GM12872 (cell line): Measurements from ENCODE around the gene SMTNL1.

Experiments used
- TF ChIP-seq, protein P1 (sequence below): IDR thresholded peaks from 3 replicates; pipeline ENCODE4 v1.5.1; 2011; ENCODE audit warnings: low read depth, mild to moderate bottlenecking, low read length, moderate library complexity; ENCODE audit not compliant: insufficient read depth

The SMTNL1 gene

DNA sequence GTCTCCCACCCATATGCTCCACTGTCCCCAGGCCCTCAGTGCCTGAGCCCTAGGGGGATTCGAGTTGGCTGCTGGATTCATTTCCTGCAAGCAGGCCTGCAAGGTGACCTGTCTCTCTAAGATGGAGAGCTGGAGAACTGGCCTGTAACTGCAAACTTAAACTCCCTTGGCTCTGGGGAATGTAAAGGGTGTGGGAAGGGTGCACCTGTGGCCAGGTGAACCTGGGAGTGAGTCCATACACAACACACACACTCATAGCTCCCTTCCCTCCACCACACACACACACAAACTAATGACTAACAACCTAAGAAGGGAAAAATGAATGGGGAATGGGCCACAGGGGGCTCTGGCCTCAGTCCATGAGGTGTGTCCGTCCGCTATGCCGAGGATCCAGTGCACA is 14.5 kb downstream of the SMTNL1 start:
- TF ChIP-seq, protein P1, sequence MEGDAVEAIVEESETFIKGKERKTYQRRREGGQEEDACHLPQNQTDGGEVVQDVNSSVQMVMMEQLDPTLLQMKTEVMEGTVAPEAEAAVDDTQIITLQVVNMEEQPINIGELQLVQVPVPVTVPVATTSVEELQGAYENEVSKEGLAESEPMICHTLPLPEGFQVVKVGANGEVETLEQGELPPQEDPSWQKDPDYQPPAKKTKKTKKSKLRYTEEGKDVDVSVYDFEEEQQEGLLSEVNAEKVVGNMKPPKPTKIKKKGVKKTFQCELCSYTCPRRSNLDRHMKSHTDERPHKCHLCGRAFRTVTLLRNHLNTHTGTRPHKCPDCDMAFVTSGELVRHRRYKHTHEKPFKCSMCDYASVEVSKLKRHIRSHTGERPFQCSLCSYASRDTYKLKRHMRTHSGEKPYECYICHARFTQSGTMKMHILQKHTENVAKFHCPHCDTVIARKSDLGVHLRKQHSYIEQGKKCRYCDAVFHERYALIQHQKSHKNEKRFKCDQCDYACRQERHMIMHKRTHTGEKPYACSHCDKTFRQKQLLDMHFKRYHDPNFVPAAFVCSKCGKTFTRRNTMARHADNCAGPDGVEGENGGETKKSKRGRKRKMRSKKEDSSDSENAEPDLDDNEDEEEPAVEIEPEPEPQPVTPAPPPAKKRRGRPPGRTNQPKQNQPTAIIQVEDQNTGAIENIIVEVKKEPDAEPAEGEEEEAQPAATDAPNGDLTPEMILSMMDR: no peak

GRCh38 chr11:57552479-57552878 is 15.1 kb downstream of the SMTNL1 start:
- TF ChIP-seq, protein P1: no peak

GRCh38 chr11:57555393-57555792 is 18.0 kb downstream of the SMTNL1 start:
- TF ChIP-seq, protein P1: no peak

- TF ChIP-seq, protein P1: no peak
Measured at GRCh38 chr11:57556041-57556440, 18.6 kb downstream of the SMTNL1 start.

DNA sequence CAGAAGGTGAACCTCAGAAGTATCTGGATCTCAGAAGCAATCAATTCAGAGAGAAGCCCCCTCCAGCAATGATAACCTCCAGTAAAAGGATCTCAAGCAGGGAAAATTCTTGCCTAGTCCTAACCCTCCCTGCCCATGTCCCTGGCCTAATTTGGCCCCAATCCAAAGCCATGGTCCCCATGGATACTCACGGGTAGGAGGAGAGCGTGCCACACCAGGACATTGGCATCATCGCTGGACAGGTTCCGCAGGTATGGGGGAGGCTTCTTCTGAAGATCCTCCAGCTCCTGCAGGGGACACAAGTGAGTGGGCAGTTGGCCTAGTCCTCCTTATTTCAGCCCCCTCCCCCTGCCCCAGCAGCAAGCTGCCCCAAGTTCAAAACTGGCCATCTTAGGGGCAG is 22.8 kb downstream of the SMTNL1 start:
- TF ChIP-seq, protein P1: no peak

DNA sequence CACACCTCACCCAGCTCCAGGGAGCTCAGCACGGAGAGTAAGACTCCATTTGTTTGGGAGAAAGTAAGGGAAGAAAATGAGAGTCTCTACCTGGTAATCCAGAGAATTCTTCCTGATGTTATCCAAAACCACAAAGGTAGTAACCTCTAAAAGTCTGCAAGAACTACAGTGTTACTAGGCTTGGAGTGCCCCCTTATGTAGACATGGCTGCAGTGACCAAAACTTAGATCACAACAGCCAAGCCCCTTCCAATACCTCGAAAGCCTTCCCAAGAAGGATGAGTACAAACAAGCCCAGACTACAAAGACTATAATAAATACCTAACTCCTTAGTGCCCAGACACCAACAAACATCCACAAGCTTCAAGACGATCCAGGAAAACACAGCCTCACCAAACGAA is 25.2 kb downstream of the SMTNL1 start:
- TF ChIP-seq, protein P1: no peak

GRCh38 chr11:57566005-57566904 is 28.9 kb downstream of the SMTNL1 start:
- TF ChIP-seq, protein P1: no peak
